T-helper 1 cell treated with Interleukin-12 subunit alpha and Interleukin-12 subunit beta and Interleukin-4 antibody, amounts not matched to agents 30 μg/mL and 1 μg/mL, for 36 hours (primary cell): ENCODE data around the gene PROP1.
"Not testable (repeated sequence)": the region's sequence is repeated elsewhere in the genome, so short reads cannot be mapped to it uniquely, and the experiment has no call there.

ENCODE experiments used
- H3K27ac Mint-ChIP-seq: one replicate; pipeline ENCODE4 v1.8.0; 2021; ENCODE audit warnings: mild to moderate bottlenecking, mixed read lengths
- H3K27me3 Mint-ChIP-seq: one replicate; pipeline ENCODE4 v1.8.0; 2021; ENCODE audit warnings: low read depth, mixed read lengths
- H3K36me3 Mint-ChIP-seq: one replicate; pipeline ENCODE4 v1.8.0; 2021; ENCODE audit warnings: low read depth, mixed read lengths
- H3K4me1 Mint-ChIP-seq: one replicate; pipeline ENCODE4 v1.8.0; 2021; ENCODE audit warnings: low read depth, mixed read lengths
- H3K4me3 Mint-ChIP-seq: one replicate; pipeline ENCODE4 v1.8.0; 2021; ENCODE audit warnings: mild to moderate bottlenecking, moderate library complexity, mixed read lengths
- H3K9me3 Mint-ChIP-seq: one replicate; pipeline ENCODE4 v1.8.0; 2021; ENCODE audit warnings: mixed read lengths

The PROP1 gene

GRCh38 chr5:177995691-177996595 is at the start of gene PROP1:
PROP1 (minus strand) TSS chr5:177996242; CDS start chr5:177995933, 309 bp downstream.
- Mint-ChIP-seq H3K27ac (no peak within 1 kb of the TSS), H3K36me3 (no peaks in the 10 kb centered on the region), H3K4me1 (no peaks in the 10 kb centered on the region), H3K27me3 (peaks cover 28% of the 10 kb centered on the region), H3K4me3 (no peak within 1 kb of the TSS), H3K9me3 (no peaks in the 10 kb centered on the region)

GRCh38 chr5:178019379-178020030 is 23.5 kb upstream of the PROP1 start:
- not testable (repeated sequence) for H3K4me3 Mint-ChIP-seq, H3K9me3 Mint-ChIP-seq, H3K27ac Mint-ChIP-seq, H3K27me3 Mint-ChIP-seq, H3K36me3 Mint-ChIP-seq, H3K4me1 Mint-ChIP-seq

- H3K27me3 Mint-ChIP-seq, H3K9me3 Mint-ChIP-seq, H3K4me3 Mint-ChIP-seq, H3K4me1 Mint-ChIP-seq, H3K36me3 Mint-ChIP-seq, H3K27ac Mint-ChIP-seq: not testable (repeated sequence)
Observed at GRCh38 chr5:178012758-178013157, 16.7 kb upstream of the PROP1 start.

- H3K9me3 Mint-ChIP-seq, H3K4me3 Mint-ChIP-seq, H3K27ac Mint-ChIP-seq, H3K27me3 Mint-ChIP-seq, H3K4me1 Mint-ChIP-seq, H3K36me3 Mint-ChIP-seq: not testable (repeated sequence)
Observed at GRCh38 chr5:178011816-178012554, 15.9 kb upstream of the PROP1 start.

- not testable (repeated sequence) for H3K36me3 Mint-ChIP-seq, H3K27ac Mint-ChIP-seq, H3K9me3 Mint-ChIP-seq, H3K4me1 Mint-ChIP-seq
- Mint-ChIP-seq H3K27me3 (peaks cover 21% of the 10 kb centered on the region), H3K4me3 (peak overlapping the region; percentile 90)
Observed at GRCh38 chr5:178007272-178007671, 11.2 kb upstream of the PROP1 start.

GRCh38 chr5:178006536-178007231 is 10.6 kb upstream of the PROP1 start:
- H3K9me3 Mint-ChIP-seq: not testable (repeated sequence)
- H3K27ac Mint-ChIP-seq: peak overlapping the region; percentile 87

GRCh38 chr5:178006181-178006535 is 10.1 kb upstream of the PROP1 start:
- H3K4me3 Mint-ChIP-seq: peak overlapping the region; percentile 67
- H3K4me1 Mint-ChIP-seq, H3K36me3 Mint-ChIP-seq, H3K9me3 Mint-ChIP-seq, H3K27ac Mint-ChIP-seq: not testable (repeated sequence)
- peaks cover 25% of the 10 kb centered on the region for H3K27me3 Mint-ChIP-seq

More at GRCh38 chr5:178006536-178007231, 10.6 kb upstream of the PROP1 start:
- H3K4me1 Mint-ChIP-seq, H3K36me3 Mint-ChIP-seq: not testable (repeated sequence)
- H3K27me3 Mint-ChIP-seq: peaks cover 25% of the 10 kb centered on the region
- peak overlapping the region; percentile 90 for H3K4me3 Mint-ChIP-seq

GRCh38 chr5:177997846-177998245 is 1.8 kb upstream of the PROP1 start:
- H3K9me3 Mint-ChIP-seq: no peaks in the 10 kb centered on the region
- no peak overlapping the region for H3K4me3 Mint-ChIP-seq
- H3K27me3 Mint-ChIP-seq: peaks cover 36% of the 10 kb centered on the region

GRCh38 chr5:177997319-177997670 is 1.3 kb upstream of the PROP1 start:
- Mint-ChIP-seq H3K9me3 (no peaks in the 10 kb centered on the region), H3K4me3 (no peak overlapping the region), H3K27ac (no peak overlapping the region), H3K4me1 (no peaks in the 10 kb centered on the region), H3K27me3 (peaks cover 32% of the 10 kb centered on the region), H3K36me3 (no peaks in the 10 kb centered on the region)

More at GRCh38 chr5:177997846-177998245, 1.8 kb upstream of the PROP1 start:
- Mint-ChIP-seq H3K36me3 (no peaks in the 10 kb centered on the region), H3K27ac (no peak overlapping the region), H3K4me1 (no peaks in the 10 kb centered on the region)

- no peak overlapping the region for H3K4me3 Mint-ChIP-seq
Observed at GRCh38 chr5:177996660-177997318, 747 bp upstream of the PROP1 start.

GRCh38 chr5:177994561-177995190 is 1.4 kb downstream of the PROP1 start:
- Mint-ChIP-seq H3K4me1 (no peaks in the 10 kb centered on the region), H3K4me3 (no peak overlapping the region), H3K9me3 (no peaks in the 10 kb centered on the region), H3K36me3 (no peaks in the 10 kb centered on the region), H3K27ac (no peak overlapping the region), H3K27me3 (peaks cover 18% of the 10 kb centered on the region)

More at GRCh38 chr5:177996660-177997318, 747 bp upstream of the PROP1 start:
- H3K27ac Mint-ChIP-seq: no peak overlapping the region
- no peaks in the 10 kb centered on the region for H3K9me3 Mint-ChIP-seq
- peaks cover 28% of the 10 kb centered on the region for H3K27me3 Mint-ChIP-seq
- H3K36me3 Mint-ChIP-seq: no peaks in the 10 kb centered on the region
- H3K4me1 Mint-ChIP-seq: no peaks in the 10 kb centered on the region

- H3K4me1 Mint-ChIP-seq: no peaks in the 10 kb centered on the region
- peaks cover 19% of the 10 kb centered on the region for H3K27me3 Mint-ChIP-seq
- no peak overlapping the region for H3K27ac Mint-ChIP-seq
- no peaks in the 10 kb centered on the region for H3K9me3 Mint-ChIP-seq
- no peaks in the 10 kb centered on the region for H3K36me3 Mint-ChIP-seq
- no peak overlapping the region for H3K4me3 Mint-ChIP-seq
Observed at GRCh38 chr5:177994063-177994462, 2.0 kb downstream of the PROP1 start.

GRCh38 chr5:177992466-177992865 is 3.6 kb downstream of the PROP1 start:
- no peaks in the 10 kb centered on the region for H3K9me3 Mint-ChIP-seq
- no peaks in the 10 kb centered on the region for H3K36me3 Mint-ChIP-seq
- no peak overlapping the region for H3K27ac Mint-ChIP-seq
- H3K27me3 Mint-ChIP-seq: peaks cover 25% of the 10 kb centered on the region
- no peaks in the 10 kb centered on the region for H3K4me1 Mint-ChIP-seq
- no peak overlapping the region for H3K4me3 Mint-ChIP-seq
